ENCODE results near the gene ZNF398. TPM values are rescaled to one million over a fixed set of nuclear protein-coding genes. Genes with fewer than 3 reads are reported as not detected.
"Not testable (repeated sequence)": the region's sequence is repeated elsewhere in the genome, so short reads cannot be mapped to it uniquely, and the experiment has no call there.

ZNF398 gene
- total RNA-seq, 1 donor from 2014 or later: 11.7 TPM

- Mint-ChIP-seq H3K4me3 (no peak overlapping the region), H3K36me3 (ENCODE audit: low read depth) (peaks cover 54% of the 10 kb centered on the region), H3K4me1 (peaks cover 4% of the 10 kb centered on the region), H3K9me3 (peaks cover 5% of the 10 kb centered on the region), H3K27me3 (no peaks in the 10 kb centered on the region), H3K27ac (no peak overlapping the region)
- intact Hi-C loops (cut with micrococcal nuclease): no loop called here
- DNase-seq: no peak
Measured at GRCh38 chr7:149133028-149133710, 14.1 kb upstream of the ZNF398 start.

GRCh38 chr7:149136118-149136517 is 11.1 kb upstream of the ZNF398 start:
- Mint-ChIP-seq H3K36me3 (ENCODE audit: low read depth) (peaks cover 33% of the 10 kb centered on the region), H3K9me3 (no peaks in the 10 kb centered on the region), H3K27me3 (no peaks in the 10 kb centered on the region), H3K4me3 (no peak overlapping the region), H3K27ac (no peak overlapping the region), H3K4me1 (no peaks in the 10 kb centered on the region)
- no peak for DNase-seq
- intact Hi-C loops (cut with micrococcal nuclease): no loop called here

- intact Hi-C loops (cut with micrococcal nuclease): no loop called here
- Mint-ChIP-seq H3K27ac (no peak overlapping the region), H3K4me1 (peaks cover 8% of the 10 kb centered on the region), H3K36me3 (ENCODE audit: low read depth) (peaks cover 6% of the 10 kb centered on the region), H3K27me3 (no peaks in the 10 kb centered on the region), H3K4me3 (no peak overlapping the region), H3K9me3 (no peaks in the 10 kb centered on the region)
- DNase-seq: no peak
Measured at GRCh38 chr7:149140831-149141230, 6.4 kb upstream of the ZNF398 start.

GRCh38 chr7:149141893-149142292 is 5.4 kb upstream of the ZNF398 start:
- Mint-ChIP-seq H3K4me1 (peaks cover 9% of the 10 kb centered on the region), H3K27ac (no peak overlapping the region), H3K9me3 (no peaks in the 10 kb centered on the region), H3K36me3 (ENCODE audit: low read depth) (peaks cover 7% of the 10 kb centered on the region), H3K4me3 (no peak overlapping the region), H3K27me3 (no peaks in the 10 kb centered on the region)
- intact Hi-C loops (cut with micrococcal nuclease): no loop called here
- DNase-seq: no peak

GRCh38 chr7:149144436-149144922 is 2.8 kb upstream of the ZNF398 start:
- H3K27ac Mint-ChIP-seq; H3K36me3 Mint-ChIP-seq (ENCODE audit: low read depth); intact Hi-C loops (cut with micrococcal nuclease); H3K27me3 Mint-ChIP-seq; DNase-seq; H3K4me3 Mint-ChIP-seq; H3K9me3 Mint-ChIP-seq: not testable (repeated sequence)
- peaks cover 17% of the 10 kb centered on the region for H3K4me1 Mint-ChIP-seq

- Mint-ChIP-seq H3K4me1 (peaks cover 21% of the 10 kb centered on the region), H3K27me3 (no peaks in the 10 kb centered on the region), H3K9me3 (no peaks in the 10 kb centered on the region), H3K27ac (peak overlapping the region; percentile 15), H3K4me3 (peak overlapping the region; percentile 93), H3K36me3 (ENCODE audit: low read depth) (peaks cover 7% of the 10 kb centered on the region)
- intact Hi-C loops (cut with micrococcal nuclease): no loop called here
- DNase-seq: no peak
Measured at GRCh38 chr7:149145031-149145845, 2.0 kb upstream of the ZNF398 start.

- Mint-ChIP-seq H3K27ac (peak overlapping the region; percentile 69), H3K27me3 (no peaks in the 10 kb centered on the region), H3K4me1 (peaks cover 26% of the 10 kb centered on the region), H3K9me3 (no peaks in the 10 kb centered on the region), H3K4me3 (peak overlapping the region; percentile 93), H3K36me3 (ENCODE audit: low read depth) (peaks cover 12% of the 10 kb centered on the region)
- peak; percentile 91 for DNase-seq
- intact Hi-C loops (cut with micrococcal nuclease): loop anchor here (1.0 kb wide), 4 partner anchors 22 to 91 kb away; partner anchors contain the start of genes ZNF212, ZNF282 and ZNF425
Measured at GRCh38 chr7:149147752-149148653, 750 bp downstream of the ZNF398 start.

- no peaks in the 10 kb centered on the region for H3K27me3 Mint-ChIP-seq
- H3K4me1 Mint-ChIP-seq: peaks cover 18% of the 10 kb centered on the region
- intact Hi-C loops (cut with micrococcal nuclease): no loop called here
- DNase-seq: no peak
- H3K4me3 Mint-ChIP-seq: no peak overlapping the region
- peaks cover 31% of the 10 kb centered on the region for H3K36me3 Mint-ChIP-seq (ENCODE audit: low read depth)
- peak overlapping the region; percentile 20 for H3K27ac Mint-ChIP-seq
- H3K9me3 Mint-ChIP-seq: no peaks in the 10 kb centered on the region
Measured at GRCh38 chr7:149150981-149151380, 3.7 kb downstream of the ZNF398 start.

GRCh38 chr7:149153346-149153745 is 6.1 kb downstream of the ZNF398 start:
- Mint-ChIP-seq H3K4me1 (peaks cover 18% of the 10 kb centered on the region), H3K27me3 (no peaks in the 10 kb centered on the region), H3K4me3 (no peak overlapping the region), H3K9me3 (peaks cover 4% of the 10 kb centered on the region), H3K36me3 (ENCODE audit: low read depth) (peaks cover 42% of the 10 kb centered on the region), H3K27ac (no peak overlapping the region)
- no peak for DNase-seq
- intact Hi-C loops (cut with micrococcal nuclease): no loop called here

GRCh38 chr7:149154056-149154455 is 6.8 kb downstream of the ZNF398 start:
- Mint-ChIP-seq H3K36me3 (ENCODE audit: low read depth) (peaks cover 42% of the 10 kb centered on the region), H3K9me3 (peaks cover 4% of the 10 kb centered on the region), H3K4me1 (peaks cover 12% of the 10 kb centered on the region), H3K27ac (no peak overlapping the region), H3K4me3 (no peak overlapping the region), H3K27me3 (no peaks in the 10 kb centered on the region)
- no peak for DNase-seq
- intact Hi-C loops (cut with micrococcal nuclease): no loop called here

GRCh38 chr7:149156898-149157297 is 9.6 kb downstream of the ZNF398 start:
- peaks cover 12% of the 10 kb centered on the region for H3K4me1 Mint-ChIP-seq
- H3K4me3 Mint-ChIP-seq: no peak overlapping the region
- no peaks in the 10 kb centered on the region for H3K27me3 Mint-ChIP-seq
- intact Hi-C loops (cut with micrococcal nuclease): no loop called here
- H3K36me3 Mint-ChIP-seq (ENCODE audit: low read depth): peaks cover 48% of the 10 kb centered on the region
- no peak for DNase-seq
- no peak overlapping the region for H3K27ac Mint-ChIP-seq
- peaks cover 4% of the 10 kb centered on the region for H3K9me3 Mint-ChIP-seq

GRCh38 chr7:149161241-149161848 is 14.1 kb downstream of the ZNF398 start:
- peaks cover 4% of the 10 kb centered on the region for H3K9me3 Mint-ChIP-seq
- peaks cover 45% of the 10 kb centered on the region for H3K36me3 Mint-ChIP-seq (ENCODE audit: low read depth)
- intact Hi-C loops (cut with micrococcal nuclease): no loop called here
- H3K27ac Mint-ChIP-seq: peak overlapping the region; percentile 76
- DNase-seq: no peak
- no peak overlapping the region for H3K4me3 Mint-ChIP-seq
- H3K4me1 Mint-ChIP-seq: peaks cover 14% of the 10 kb centered on the region
- H3K27me3 Mint-ChIP-seq: no peaks in the 10 kb centered on the region

- DNase-seq: no peak
- intact Hi-C loops (cut with micrococcal nuclease): no loop called here
- Mint-ChIP-seq H3K4me3 (no peak overlapping the region), H3K27me3 (no peaks in the 10 kb centered on the region), H3K27ac (no peak overlapping the region), H3K4me1 (peaks cover 7% of the 10 kb centered on the region), H3K36me3 (ENCODE audit: low read depth) (peaks cover 41% of the 10 kb centered on the region), H3K9me3 (no peaks in the 10 kb centered on the region)
Measured at GRCh38 chr7:149166142-149166541, 18.9 kb downstream of the ZNF398 start.
